Measurements from ENCODE around the gene TUB.

DNA sequence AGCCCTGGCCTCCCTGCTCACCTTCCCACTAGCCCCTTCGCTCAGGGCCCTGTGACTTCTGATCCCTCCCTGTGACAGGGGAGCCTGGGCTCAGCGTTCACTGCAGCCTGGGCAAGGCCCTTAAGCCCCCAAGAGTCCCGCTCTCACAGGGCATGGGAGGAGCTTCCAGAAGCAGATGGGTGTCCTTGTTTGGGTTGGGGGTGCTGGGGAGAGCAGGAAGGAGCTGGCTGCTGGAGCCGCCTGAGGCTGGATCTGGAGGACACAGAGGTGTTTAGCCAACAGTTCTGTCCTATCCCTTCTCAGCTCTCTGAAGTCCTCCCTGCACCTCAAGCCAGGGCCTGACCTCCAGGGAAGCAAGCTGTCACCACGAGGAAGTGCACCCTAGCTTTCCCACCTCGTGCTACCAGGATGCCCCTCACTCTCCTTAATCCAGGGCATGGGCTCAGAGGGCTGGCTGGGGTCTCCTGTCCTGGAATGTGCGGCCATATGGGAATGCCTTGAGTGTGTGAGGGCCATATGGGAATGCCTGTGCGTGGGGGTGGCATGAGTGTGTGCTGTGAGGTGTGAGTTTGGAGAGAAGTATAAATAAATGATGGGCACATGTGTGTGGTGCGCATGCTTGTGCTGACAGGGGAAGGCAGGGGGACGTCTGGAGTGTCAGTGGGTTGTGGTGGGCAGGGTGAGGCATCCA lies 25.0 kb upstream of the TUB start:
- TF ChIP-seq, protein P1, sequence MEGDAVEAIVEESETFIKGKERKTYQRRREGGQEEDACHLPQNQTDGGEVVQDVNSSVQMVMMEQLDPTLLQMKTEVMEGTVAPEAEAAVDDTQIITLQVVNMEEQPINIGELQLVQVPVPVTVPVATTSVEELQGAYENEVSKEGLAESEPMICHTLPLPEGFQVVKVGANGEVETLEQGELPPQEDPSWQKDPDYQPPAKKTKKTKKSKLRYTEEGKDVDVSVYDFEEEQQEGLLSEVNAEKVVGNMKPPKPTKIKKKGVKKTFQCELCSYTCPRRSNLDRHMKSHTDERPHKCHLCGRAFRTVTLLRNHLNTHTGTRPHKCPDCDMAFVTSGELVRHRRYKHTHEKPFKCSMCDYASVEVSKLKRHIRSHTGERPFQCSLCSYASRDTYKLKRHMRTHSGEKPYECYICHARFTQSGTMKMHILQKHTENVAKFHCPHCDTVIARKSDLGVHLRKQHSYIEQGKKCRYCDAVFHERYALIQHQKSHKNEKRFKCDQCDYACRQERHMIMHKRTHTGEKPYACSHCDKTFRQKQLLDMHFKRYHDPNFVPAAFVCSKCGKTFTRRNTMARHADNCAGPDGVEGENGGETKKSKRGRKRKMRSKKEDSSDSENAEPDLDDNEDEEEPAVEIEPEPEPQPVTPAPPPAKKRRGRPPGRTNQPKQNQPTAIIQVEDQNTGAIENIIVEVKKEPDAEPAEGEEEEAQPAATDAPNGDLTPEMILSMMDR (IDR thresholded peaks at IDR 0.05) = no peak
- TF ChIP-seq POLR2A (IDR thresholded peaks at IDR 0.05) = no peak
